SU-DHL-6 (cell line): ENCODE measurements around the gene TMTC1.

Experiments
- H2AFZ ChIP-seq: fragments of 200-600 bp; sonication (generic); 2 replicates; pipeline ENCODE4 v1.6.1; 2014; ENCODE audit warnings: low read depth, mild to moderate bottlenecking, moderate library complexity, mixed read lengths, antibody characterized with exemption, low read length; ENCODE audit not compliant: severe bottlenecking
- H3F3A ChIP-seq: fragments of 200-600 bp; shearing (Covaris generic); 2 replicates; pipeline ENCODE4 v1.6.0; 2016; ENCODE audit warnings: antibody characterized with exemption, mild to moderate bottlenecking; ENCODE audit not compliant: insufficient read depth
- H3K27ac ChIP-seq: fragments of 200-600 bp; sonication (generic); 2 replicates; pipeline ENCODE4 v1.5.1; 2016; ENCODE audit warnings: low read depth, mild to moderate bottlenecking, low read length, moderate library complexity, mixed read lengths
- H3K27me3 ChIP-seq: fragments of 200-600 bp; sonication (generic), shearing (Covaris generic); 2 replicates; pipeline ENCODE4 v1.6.0; 2014; ENCODE audit warnings: mild to moderate bottlenecking, low read length
- H3K36me3 ChIP-seq: fragments of 200-600 bp; sonication (generic); 2 replicates; pipeline ENCODE4 v1.6.1; 2014; ENCODE audit warnings: mild to moderate bottlenecking, low read length, mixed read lengths
- H3K4me2 ChIP-seq: fragments of 300-600, 200-600 bp; shearing (Covaris generic), sonication (generic); 2 replicates; pipeline ENCODE4 v1.6.0; 2014; ENCODE audit warnings: low read length, low read depth, mild to moderate bottlenecking; ENCODE audit not compliant: poor library complexity, severe bottlenecking
- H3K4me3 ChIP-seq: fragments of 200-600 bp; sonication (generic); 2 replicates; pipeline ENCODE4 v1.5.1; 2014; ENCODE audit warnings: antibody characterized with exemption, low read length, mild to moderate bottlenecking, mixed read lengths; ENCODE audit not compliant: insufficient read depth, poor library complexity, severe bottlenecking
- H3K79me2 ChIP-seq: fragments of 200-600 bp; sonication (generic); 2 replicates; pipeline ENCODE4 v1.6.1; 2014; ENCODE audit warnings: mild to moderate bottlenecking, low read length, moderate library complexity; ENCODE audit not compliant: insufficient read depth
- H3K9ac ChIP-seq: fragments of 200-600 bp; sonication (generic); 2 replicates; pipeline ENCODE4 v1.7.0; 2014; ENCODE audit warnings: mild to moderate bottlenecking, low read length
- H3K9me2 ChIP-seq: fragments of 200-600 bp; sonication (generic); replicated peaks from 2 replicates; pipeline ENCODE4 v1.6.1; 2014; ENCODE audit warnings: low read length; ENCODE audit not compliant: insufficient read depth
- H3K9me3 ChIP-seq: fragments of 200-600 bp; sonication (generic); 2 replicates; pipeline ENCODE4 v1.6.1; 2014; ENCODE audit warnings: low read length, mixed read lengths; ENCODE audit not compliant: insufficient read depth
- H4K20me1 ChIP-seq: fragments of 200-600 bp; sonication (generic); 2 replicates; pipeline ENCODE4 v1.6.1; 2014; ENCODE audit warnings: low read depth, mild to moderate bottlenecking, antibody characterized with exemption, low read length, moderate library complexity, mixed read lengths
- EZH2phosphoT487 ChIP-seq: fragments of 200-600 bp; sonication (generic), shearing (Covaris generic); conservative IDR thresholded peaks from 2 replicates; pipeline ENCODE4 v1.6.1; 2018; ENCODE audit warnings: mild to moderate bottlenecking, antibody characterized with exemption, low read length, moderate library complexity, mixed read lengths
- TF ChIP-seq, protein P1 (sequence below): fragments of 200-600 bp; sonication (generic); IDR thresholded peaks from one replicate; pipeline ENCODE4 v1.5.1; 2017; ENCODE audit warnings: antibody characterized with exemption, mild to moderate bottlenecking, low read length, moderate library complexity; ENCODE audit not compliant: insufficient read depth, poor library complexity, severe bottlenecking

TMTC1 gene

DNA sequence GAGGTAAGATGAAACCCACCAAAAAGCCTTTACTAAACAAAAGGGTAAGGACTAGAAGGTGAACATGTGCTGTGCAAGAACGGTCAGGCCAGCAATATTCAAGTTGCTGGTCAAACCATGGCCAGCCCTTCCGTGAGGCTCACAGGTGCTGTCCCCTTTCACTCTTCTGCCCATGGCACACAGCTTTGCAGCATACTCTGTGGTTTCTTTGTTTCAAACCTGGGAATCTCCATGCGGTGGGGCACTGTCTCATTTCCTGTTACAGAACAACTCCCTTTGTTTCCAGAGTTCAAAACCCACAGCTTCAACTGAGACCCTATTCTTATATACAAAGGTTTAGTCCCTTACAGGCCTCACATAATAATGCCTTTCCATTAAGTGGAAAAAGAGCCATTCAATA is 284.5 kb downstream of the TMTC1 start:
- no peaks in the 10 kb centered on the region for H4K20me1 ChIP-seq
- TF ChIP-seq EZH2phosphoT487, result no peak
- TF ChIP-seq, protein P1, sequence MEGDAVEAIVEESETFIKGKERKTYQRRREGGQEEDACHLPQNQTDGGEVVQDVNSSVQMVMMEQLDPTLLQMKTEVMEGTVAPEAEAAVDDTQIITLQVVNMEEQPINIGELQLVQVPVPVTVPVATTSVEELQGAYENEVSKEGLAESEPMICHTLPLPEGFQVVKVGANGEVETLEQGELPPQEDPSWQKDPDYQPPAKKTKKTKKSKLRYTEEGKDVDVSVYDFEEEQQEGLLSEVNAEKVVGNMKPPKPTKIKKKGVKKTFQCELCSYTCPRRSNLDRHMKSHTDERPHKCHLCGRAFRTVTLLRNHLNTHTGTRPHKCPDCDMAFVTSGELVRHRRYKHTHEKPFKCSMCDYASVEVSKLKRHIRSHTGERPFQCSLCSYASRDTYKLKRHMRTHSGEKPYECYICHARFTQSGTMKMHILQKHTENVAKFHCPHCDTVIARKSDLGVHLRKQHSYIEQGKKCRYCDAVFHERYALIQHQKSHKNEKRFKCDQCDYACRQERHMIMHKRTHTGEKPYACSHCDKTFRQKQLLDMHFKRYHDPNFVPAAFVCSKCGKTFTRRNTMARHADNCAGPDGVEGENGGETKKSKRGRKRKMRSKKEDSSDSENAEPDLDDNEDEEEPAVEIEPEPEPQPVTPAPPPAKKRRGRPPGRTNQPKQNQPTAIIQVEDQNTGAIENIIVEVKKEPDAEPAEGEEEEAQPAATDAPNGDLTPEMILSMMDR, result no peak
- no peak overlapping the region for H3K4me3 ChIP-seq
- no peak overlapping the region for H3K27ac ChIP-seq
- no peaks in the 10 kb centered on the region for H3K9me3 ChIP-seq
- H2AFZ ChIP-seq, result no peak overlapping the region
- no peaks in the 10 kb centered on the region for H3K36me3 ChIP-seq
- no peaks in the 10 kb centered on the region for H3K9me2 ChIP-seq
- no peak overlapping the region for H3K4me2 ChIP-seq
- no peaks in the 10 kb centered on the region for H3K79me2 ChIP-seq
- no peak overlapping the region for H3K9ac ChIP-seq
- no peaks in the 10 kb centered on the region for H3F3A ChIP-seq
- H3K27me3 ChIP-seq, result no peaks in the 10 kb centered on the region

DNA sequence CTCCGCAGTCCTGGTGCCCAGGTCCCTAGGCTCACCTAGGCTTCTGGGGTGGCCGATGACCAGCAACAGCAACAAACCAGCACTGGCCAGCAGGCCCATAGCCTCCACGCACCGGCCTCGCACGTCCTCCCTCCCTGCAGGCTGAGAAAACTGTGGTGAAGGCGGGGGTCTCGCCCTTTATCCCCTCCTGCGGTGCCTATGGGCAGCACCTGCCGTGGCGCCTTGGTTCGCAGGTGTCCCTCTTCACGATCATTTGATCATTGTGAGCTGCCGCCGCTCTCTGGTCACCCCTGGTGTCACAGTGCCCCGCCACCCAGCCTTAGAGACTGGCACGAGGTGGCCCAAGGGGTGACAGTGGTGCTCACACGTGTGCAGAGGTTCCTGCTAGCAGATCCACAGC is 286.2 kb downstream of the TMTC1 start, which contains the start of gene OVCH1:
Gene OVCH1, minus strand, starts transcription at position 99 of the 400 bp plus-strand sequence. Its CDS starts 0 bp downstream, at position 99.
- TF ChIP-seq, protein P1, result no peak
- TF ChIP-seq EZH2phosphoT487, result no peak

DNA sequence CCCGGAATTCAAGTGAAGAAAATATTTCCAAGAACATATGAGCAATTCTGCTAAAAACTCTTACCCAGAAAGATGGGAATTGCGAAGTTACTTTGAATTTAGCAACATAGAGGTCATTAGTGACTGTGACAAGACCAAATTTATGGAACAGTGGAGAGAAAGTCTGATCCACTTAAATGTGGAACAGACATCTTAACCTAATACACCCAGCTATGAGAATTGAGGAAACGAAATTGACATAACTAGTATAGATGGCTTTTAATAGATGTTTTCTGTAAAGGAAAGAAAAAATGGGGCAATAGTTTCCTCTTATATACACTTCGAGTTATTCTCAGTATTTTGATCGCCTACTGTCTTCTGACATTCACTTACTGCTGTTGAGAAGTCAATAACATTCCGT is 290.9 kb downstream of the TMTC1 start:
- Histone ChIP-seq H3F3A (no peaks in the 10 kb centered on the region), H3K79me2 (no peaks in the 10 kb centered on the region), H4K20me1 (no peaks in the 10 kb centered on the region), H3K36me3 (no peaks in the 10 kb centered on the region), H3K27ac (no peak overlapping the region), H3K9me2 (no peaks in the 10 kb centered on the region), H3K9ac (no peak overlapping the region), H3K9me3 (no peaks in the 10 kb centered on the region), H3K4me3 (no peak overlapping the region), H3K27me3 (no peaks in the 10 kb centered on the region), H2AFZ (no peak overlapping the region), H3K4me2 (no peak overlapping the region)
- TF ChIP-seq, protein P1, result no peak
- TF ChIP-seq EZH2phosphoT487, result no peak

More for the DNA sequence above, 286.2 kb downstream of the TMTC1 start, which contains the start of gene OVCH1:
- Histone ChIP-seq H2AFZ (no peak within 1 kb of the TSS), H3K9me3 (no peaks in the 10 kb centered on the region), H3K36me3 (no peaks in the 10 kb centered on the region), H3K4me3 (no peak within 1 kb of the TSS), H3F3A (no peaks in the 10 kb centered on the region), H3K27me3 (no peaks in the 10 kb centered on the region), H3K27ac (no peak within 1 kb of the TSS), H3K9ac (no peak within 1 kb of the TSS), H3K9me2 (no peaks in the 10 kb centered on the region), H3K79me2 (no peaks in the 10 kb centered on the region), H4K20me1 (no peaks in the 10 kb centered on the region), H3K4me2 (no peak within 1 kb of the TSS)
